Measurements from ENCODE around the gene INSR.

INSR gene

GRCh38 chr19:7294558-7295212 lies 471 bp upstream of the INSR start:
- FAIRE-seq: no peak

DNA sequence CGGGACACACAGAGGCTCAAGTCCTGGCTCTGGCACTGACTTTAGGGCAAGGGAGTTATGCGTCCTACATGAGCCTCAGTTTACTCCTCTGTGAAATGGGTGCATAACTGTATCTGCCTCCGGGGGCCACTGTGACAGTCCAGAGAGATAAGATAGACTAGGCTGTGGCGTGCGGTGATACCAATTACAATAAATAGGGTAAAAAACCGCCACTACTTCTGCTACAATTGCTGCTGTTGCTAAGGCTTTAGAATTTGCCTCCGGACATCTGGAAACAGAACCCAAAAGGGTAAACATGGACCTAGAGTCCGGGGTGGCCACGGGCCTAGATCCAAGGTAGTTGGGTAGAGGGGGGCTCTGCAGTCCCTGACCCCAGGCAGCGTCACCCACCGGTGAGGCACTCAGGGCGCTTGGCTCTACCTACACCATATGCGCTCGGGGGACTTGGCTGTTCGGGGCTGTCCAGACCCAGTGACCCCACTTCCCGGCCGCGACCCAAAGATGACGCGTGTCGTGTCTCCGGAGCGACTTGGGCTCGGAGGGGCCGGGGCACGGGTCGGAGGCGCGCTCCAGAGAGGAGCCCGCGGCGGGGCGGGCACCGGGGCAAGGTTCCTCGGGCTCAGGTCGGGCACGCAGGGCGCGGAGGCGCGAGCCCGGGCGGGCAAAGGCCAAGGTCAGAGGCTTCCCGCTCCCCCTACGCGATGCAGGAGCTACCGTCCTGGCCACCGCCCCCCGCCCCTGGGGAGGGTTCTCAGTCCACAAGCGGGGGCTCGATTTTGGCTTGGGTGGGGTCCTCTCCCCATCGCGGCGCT lies 1.1 kb downstream of the INSR start:
- no peak for FAIRE-seq

DNA sequence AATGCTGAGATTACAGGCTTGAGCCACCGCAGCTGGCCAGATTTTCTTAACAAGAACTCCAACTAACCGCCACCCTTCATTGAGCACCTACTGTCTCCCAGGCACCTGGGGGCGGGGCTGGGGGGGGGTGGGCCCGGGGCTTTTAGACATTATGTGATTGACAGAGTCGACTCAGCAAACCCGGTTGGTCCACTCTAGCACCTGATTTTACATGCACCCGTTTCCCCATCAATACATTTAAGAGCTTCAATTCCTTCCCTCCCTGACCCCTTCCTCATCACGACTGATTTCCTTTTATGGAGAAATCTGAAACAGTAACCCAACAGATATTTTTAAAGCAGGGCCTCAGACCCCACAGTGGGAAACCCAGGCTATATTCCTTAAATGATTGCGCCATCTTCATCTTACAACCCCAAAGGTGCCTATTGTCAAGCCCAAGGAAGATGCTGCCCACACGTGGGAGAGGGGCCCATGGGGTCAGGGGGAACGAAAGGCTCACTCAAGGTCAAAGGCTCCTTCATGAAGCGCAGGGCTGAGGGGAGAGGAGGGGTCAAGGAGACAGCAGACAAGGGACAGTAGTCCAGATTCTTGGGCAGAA lies 1.8 kb downstream of the INSR start:
- FAIRE-seq: no peak

- no peak for FAIRE-seq
Observed at GRCh38 chr19:7288977-7289376, 5.2 kb downstream of the INSR start.

- FAIRE-seq: no peak
Observed at GRCh38 chr19:7288131-7288530, 6.1 kb downstream of the INSR start.

DNA sequence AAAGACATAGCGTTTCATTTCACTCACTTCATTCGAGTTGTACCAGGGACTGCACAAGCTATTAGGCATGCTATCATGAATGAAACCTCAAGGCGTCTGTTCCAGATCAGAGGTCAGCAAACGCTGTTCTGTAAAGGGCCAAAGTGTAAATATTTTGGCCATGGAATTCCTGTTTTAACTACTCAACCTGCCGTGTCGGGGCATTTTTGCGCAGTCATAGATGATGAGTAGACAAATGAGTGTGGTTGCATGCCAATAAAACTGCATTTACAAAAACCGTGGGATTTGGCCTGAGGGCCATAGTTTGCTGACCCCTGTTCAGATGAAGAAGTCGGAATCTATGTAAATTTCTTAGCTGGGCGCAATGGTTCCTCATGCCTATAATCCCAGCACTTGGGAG lies 6.5 kb downstream of the INSR start:
- FAIRE-seq: no peak

- no peak for FAIRE-seq
Observed at GRCh38 chr19:7280940-7281666, 13.1 kb downstream of the INSR start.

GRCh38 chr19:7272856-7273578 lies 21.2 kb downstream of the INSR start:
- no peak for FAIRE-seq

DNA sequence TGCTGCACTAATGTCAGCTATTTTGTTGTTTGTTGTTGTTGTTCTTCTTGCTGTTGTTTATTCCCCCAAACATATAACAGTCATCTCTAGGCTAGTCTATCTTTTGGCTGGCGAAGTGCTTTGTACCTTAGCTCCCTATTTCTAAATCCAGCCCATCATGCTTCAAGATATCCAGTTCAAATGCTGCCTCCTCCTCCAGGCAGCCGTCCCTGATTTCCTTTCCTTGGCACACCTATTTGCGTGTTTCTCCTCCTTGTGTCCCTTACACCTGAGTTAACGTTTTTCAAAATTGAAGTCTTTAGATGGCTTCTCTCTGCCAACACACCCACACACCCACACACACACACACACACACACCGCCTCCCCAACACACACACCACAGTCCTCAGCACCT lies 25.5 kb downstream of the INSR start:
- FAIRE-seq: no peak

GRCh38 chr19:7267792-7268704 lies 26.2 kb downstream of the INSR start:
- FAIRE-seq: no peak

GRCh38 chr19:7266832-7267231 lies 27.4 kb downstream of the INSR start:
- FAIRE-seq: no peak

GRCh38 chr19:7265963-7266362 lies 28.3 kb downstream of the INSR start:
- FAIRE-seq: no peak

GRCh38 chr19:7264858-7265257 lies 29.4 kb downstream of the INSR start:
- no peak for FAIRE-seq

DNA sequence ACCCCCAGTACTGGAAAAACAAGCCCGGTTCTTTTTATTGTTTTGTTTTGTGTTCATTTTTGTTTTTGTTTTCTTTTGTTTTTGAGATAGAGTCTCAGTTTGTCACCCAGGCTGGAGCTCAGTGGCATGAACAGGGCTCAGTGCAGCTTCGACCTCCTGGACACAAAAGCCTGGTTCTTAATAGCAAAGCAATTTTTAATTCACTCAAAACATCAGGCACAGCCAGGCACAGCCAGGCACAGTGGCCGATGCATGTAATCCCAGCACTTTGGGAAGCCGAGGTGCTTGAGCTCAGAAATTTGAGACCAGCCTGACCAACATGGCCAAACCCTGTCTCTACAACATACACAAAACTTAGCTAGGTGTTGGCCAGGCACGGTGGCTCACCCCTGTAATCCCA lies 30.7 kb downstream of the INSR start:
- FAIRE-seq: no peak

GRCh38 chr19:7263066-7263465 lies 31.1 kb downstream of the INSR start:
- FAIRE-seq: no peak

GRCh38 chr19:7262470-7262869 lies 31.7 kb downstream of the INSR start:
- FAIRE-seq: no peak

DNA sequence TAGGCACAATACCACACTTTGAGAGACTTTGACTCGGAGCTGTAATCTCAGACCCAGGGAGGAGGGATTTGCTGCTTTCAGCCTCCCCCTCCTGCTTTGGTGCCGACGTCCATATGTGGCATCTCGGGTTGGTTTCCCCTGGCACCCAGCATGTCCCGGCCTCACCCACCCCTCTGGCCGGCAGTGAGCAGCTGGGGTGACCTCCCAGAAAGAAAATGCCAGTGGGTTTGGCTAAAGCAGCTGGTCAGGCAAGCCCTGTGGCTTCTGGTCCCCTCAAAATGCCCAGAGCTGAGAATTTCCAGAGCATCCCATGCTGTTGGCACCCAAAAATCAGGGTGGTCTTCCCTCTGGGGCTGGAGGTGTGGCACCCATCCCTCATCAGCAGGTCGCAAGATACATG lies 34.1 kb downstream of the INSR start:
- no peak for FAIRE-seq

DNA sequence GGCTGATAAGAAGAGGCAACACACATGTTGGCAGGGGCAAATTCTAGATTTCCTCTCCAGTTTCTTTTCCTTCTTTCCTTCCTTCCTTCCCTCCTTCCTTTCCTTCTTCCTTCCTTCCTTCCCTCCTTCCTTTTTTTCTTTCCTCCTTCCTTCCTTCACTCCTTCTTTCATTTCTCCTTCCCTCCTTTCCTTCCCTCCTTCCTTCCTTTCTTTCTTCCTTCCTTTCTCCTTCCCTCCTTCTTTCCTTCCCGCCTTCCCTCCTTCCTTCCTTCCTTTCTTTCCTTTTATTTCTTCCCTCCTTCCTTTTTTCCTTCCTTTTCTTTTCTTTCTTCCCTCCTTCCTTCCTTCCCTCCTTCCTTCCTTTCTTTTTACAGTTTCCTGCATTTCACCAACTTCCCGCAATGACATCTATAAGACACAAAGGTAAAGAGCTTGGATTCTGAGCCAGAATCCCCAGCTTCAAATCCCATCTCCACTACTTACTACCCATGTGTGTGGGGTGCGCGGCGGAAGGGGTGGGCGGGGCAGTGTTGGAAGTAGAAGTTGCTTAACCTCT lies 35.3 kb downstream of the INSR start:
- FAIRE-seq: no peak

DNA sequence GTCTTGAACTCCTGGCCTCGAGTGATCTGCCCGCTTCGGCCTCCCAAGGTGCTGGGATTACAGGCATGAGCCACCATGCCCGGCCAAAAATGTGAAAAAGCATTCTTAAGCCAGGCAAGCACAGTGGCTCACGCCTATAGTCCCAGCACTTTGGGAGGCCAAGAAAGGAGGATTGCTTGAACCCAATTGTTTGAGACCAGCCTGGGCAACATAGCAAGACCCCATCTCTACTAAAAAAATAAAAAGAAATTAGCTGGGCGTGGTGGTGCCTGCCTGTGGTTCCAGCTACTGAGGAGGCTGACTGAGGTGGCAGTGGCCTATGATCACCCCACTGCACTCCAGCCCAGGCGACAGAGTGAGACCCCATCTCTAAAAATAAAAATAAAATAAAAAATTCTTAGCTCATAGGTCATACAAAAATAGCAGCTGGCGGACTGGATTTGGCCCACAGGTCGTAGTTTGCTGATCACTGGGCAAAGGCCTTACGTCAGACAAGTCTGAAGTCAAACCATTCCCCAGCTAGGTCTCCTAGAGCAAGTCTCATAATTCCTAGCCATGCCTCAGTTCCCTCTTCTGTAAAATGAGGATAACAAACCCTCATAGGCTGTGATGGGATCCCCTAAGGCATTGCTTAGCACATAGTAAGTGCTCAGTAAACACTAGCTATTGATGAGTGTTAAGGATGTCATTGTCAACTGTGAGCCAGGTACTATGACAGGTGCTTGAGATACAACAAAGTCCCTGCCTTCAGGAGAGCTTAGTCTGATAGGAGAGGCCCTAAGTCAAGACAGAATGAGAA lies 36.0 kb downstream of the INSR start:
- FAIRE-seq: no peak

All from G401.6 (cell line).